Effector CD8-positive, alpha-beta T cell (primary cell): ENCODE measurements around the gene TPM1.

ENCODE experiments used
- DNase-seq: peaks from one replicate; lab custom pipeline; 2025; lab: John Stamatoyannopoulos, UW

The TPM1 gene

GRCh38 chr15:63054985-63055384 is 12.4 kb downstream of the TPM1 start:
- no peak for DNase-seq

GRCh38 chr15:63056829-63057228 is 14.3 kb downstream of the TPM1 start:
- DNase-seq: no peak

- DNase-seq: no peak
Observed at GRCh38 chr15:63057468-63058345, 15.2 kb downstream of the TPM1 start.

GRCh38 chr15:63059075-63059474 is 16.5 kb downstream of the TPM1 start:
- DNase-seq: no peak

GRCh38 chr15:63059573-63060216 is 17.1 kb downstream of the TPM1 start:
- DNase-seq: no peak

GRCh38 chr15:63060699-63061098 is 18.2 kb downstream of the TPM1 start:
- no peak for DNase-seq

- no peak for DNase-seq
Observed at GRCh38 chr15:63061975-63062374, 19.4 kb downstream of the TPM1 start.

GRCh38 chr15:63063164-63063756 is 20.7 kb downstream of the TPM1 start:
- no peak for DNase-seq

GRCh38 chr15:63063877-63064409 is 21.4 kb downstream of the TPM1 start:
- no peak for DNase-seq

- DNase-seq: no peak
Observed at GRCh38 chr15:63065262-63066221, 23.0 kb downstream of the TPM1 start.

GRCh38 chr15:63066272-63066671 is 23.7 kb downstream of the TPM1 start:
- DNase-seq: no peak

- no peak for DNase-seq
Observed at GRCh38 chr15:63067306-63067705, 24.8 kb downstream of the TPM1 start.

- no peak for DNase-seq
Observed at GRCh38 chr15:63067976-63068743, 25.6 kb downstream of the TPM1 start.

- no peak for DNase-seq
Observed at GRCh38 chr15:63069616-63070090, 27.1 kb downstream of the TPM1 start.

- no peak for DNase-seq
Observed at GRCh38 chr15:63070681-63071129, 28.2 kb downstream of the TPM1 start.

- no peak for DNase-seq
Observed at GRCh38 chr15:63071288-63071909, 28.9 kb downstream of the TPM1 start.

GRCh38 chr15:63072023-63072650 is 29.6 kb downstream of the TPM1 start:
- DNase-seq: no peak

- no peak for DNase-seq
Observed at GRCh38 chr15:63072809-63073277, 30.3 kb downstream of the TPM1 start.

- no peak for DNase-seq
Observed at GRCh38 chr15:63073497-63074172, 31.1 kb downstream of the TPM1 start.
